Trophoblast cell (in vitro differentiated cells and primary cell): ENCODE results near the gene FAM83G.

Experiments
- DNase-seq, 2 donors: peaks; one replicate each; pipeline ENCODE4 v3.0.0-alpha.2; 2016
- H2AFZ ChIP-seq: 2 replicates; pipeline ENCODE4 v1.6.1; 2013; ENCODE audit warnings: low read length, moderate library complexity, mild to moderate bottlenecking; ENCODE audit not compliant: insufficient read depth, poor library complexity
- H2AK5ac ChIP-seq: 2 replicates; pipeline ENCODE4 v1.6.1; 2013; ENCODE audit warnings: mild to moderate bottlenecking, low read length
- H2BK120ac ChIP-seq: 2 replicates; pipeline ENCODE4 v1.6.1; 2013; ENCODE audit warnings: low read length, mild to moderate bottlenecking, moderate library complexity; ENCODE audit not compliant: insufficient read depth, poor library complexity
- H2BK12ac ChIP-seq: 2 replicates; pipeline ENCODE4 v1.6.1; 2013; ENCODE audit warnings: mild to moderate bottlenecking, low read length, moderate library complexity
- H2BK5ac ChIP-seq: 2 replicates; pipeline ENCODE4 v1.6.1; 2013; ENCODE audit warnings: low read length, low read depth, moderate library complexity, mild to moderate bottlenecking; ENCODE audit not compliant: poor library complexity
- H3K14ac ChIP-seq: 2 replicates; pipeline ENCODE4 v1.6.1; 2013; ENCODE audit warnings: mild to moderate bottlenecking, low read length
- H3K18ac ChIP-seq: 2 replicates; pipeline ENCODE4 v1.6.1; 2013; ENCODE audit warnings: mild to moderate bottlenecking, low read length
- H3K23ac ChIP-seq: 2 replicates; pipeline ENCODE4 v1.6.1; 2013; ENCODE audit warnings: low read length
- H3K27ac ChIP-seq: 2 replicates; pipeline ENCODE4 v1.5.1; 2013; ENCODE audit warnings: low read depth, mild to moderate bottlenecking, inconsistent platforms, low read length, moderate library complexity
- H3K27me3 ChIP-seq: 2 replicates; pipeline ENCODE4 v1.6.1; 2013; ENCODE audit warnings: inconsistent platforms, mild to moderate bottlenecking, low read length, moderate library complexity; ENCODE audit not compliant: insufficient read depth
- H3K36me3 ChIP-seq, 2 experiments: 1 replicate in 1 of 2; 2 replicates in 1 of 2; pipeline ENCODE4 v1.6.1; 2013; ENCODE audit warnings: low read length in 2 of 2, mild to moderate bottlenecking in 2 of 2, moderate library complexity in 1 of 2; ENCODE audit not compliant: insufficient read depth in 2 of 2, control insufficient read depth in 1 of 2
- H3K4ac ChIP-seq: 2 replicates; pipeline ENCODE4 v1.6.1; 2013; ENCODE audit warnings: low read depth, mild to moderate bottlenecking, low read length, moderate library complexity
- H3K4me1 ChIP-seq, 2 experiments: 1 replicate in 1 of 2; 2 replicates in 1 of 2; pipeline ENCODE4 v1.6.1; 2013; ENCODE audit warnings: low read length in 2 of 2, mild to moderate bottlenecking in 2 of 2, moderate library complexity in 1 of 2; ENCODE audit not compliant: insufficient read depth in 2 of 2, control insufficient read depth in 1 of 2
- H3K4me2 ChIP-seq: 2 replicates; pipeline ENCODE4 v1.6.1; 2013; ENCODE audit warnings: inconsistent platforms, mild to moderate bottlenecking, low read length, moderate library complexity
- H3K4me3 ChIP-seq: 2 replicates; pipeline ENCODE4 v1.5.1; 2013; ENCODE audit warnings: mild to moderate bottlenecking, low read depth, low read length, inconsistent platforms
- H3K79me1 ChIP-seq: one replicate; pipeline ENCODE4 v1.6.1; 2013; ENCODE audit warnings: low read length
- H3K79me2 ChIP-seq: 2 replicates; pipeline ENCODE4 v1.6.1; 2013; ENCODE audit warnings: low read length, mild to moderate bottlenecking; ENCODE audit not compliant: control insufficient read depth, insufficient read depth, poor library complexity
- H3K9ac ChIP-seq: 2 replicates; pipeline ENCODE4 v1.6.1; 2013; ENCODE audit warnings: mild to moderate bottlenecking, low read length
- H3K9me3 ChIP-seq: 2 replicates; pipeline ENCODE4 v1.6.1; 2013; ENCODE audit warnings: low read depth, mild to moderate bottlenecking, control low read depth, inconsistent platforms, low read length; ENCODE audit not compliant: insufficient read depth
- H4K12ac ChIP-seq: 2 replicates; pipeline ENCODE4 v1.6.1; 2013; ENCODE audit warnings: low read depth, mild to moderate bottlenecking, low read length, moderate library complexity
- H4K8ac ChIP-seq: 2 replicates; pipeline ENCODE4 v1.6.1; 2013; ENCODE audit warnings: low read depth, mild to moderate bottlenecking, low read length, moderate library complexity
- H4K91ac ChIP-seq: one replicate; pipeline ENCODE4 v1.6.1; 2013; ENCODE audit warnings: low read depth, mild to moderate bottlenecking, low read length, moderate library complexity
- WGBS: extraction: QIAGEN DNeasy Blood & Tissue Kit; methylation state at CpG from one replicate; pipeline ENCODE4 v1.1.7; 2013; ENCODE audit warnings: missing lambda C conversion rate; ENCODE audit not compliant: insufficient read length, insufficient coverage; ENCODE audit errors: extremely low coverage; 5-methylcytosine and 5-hydroxymethylcytosine counted together

Gene FAM83G

GRCh38 chr17:18977021-18977420 lies 27.5 kb downstream of the FAM83G start:
- H3K79me2 ChIP-seq, result no peaks in the 10 kb centered on the region

GRCh38 chr17:18976201-18976600 lies 28.4 kb downstream of the FAM83G start:
- no CpG with 5 or more reads among the region's 4 CpGs for WGBS
- Histone ChIP-seq H4K8ac (no peak overlapping the region), H3K79me1 (peaks cover 5% of the 10 kb centered on the region), H2BK120ac (no peak overlapping the region), H3K4me2 (no peak overlapping the region), H3K79me2 (no peaks in the 10 kb centered on the region), H3K4me3 (no peak overlapping the region), H3K4ac (no peak overlapping the region), H2AK5ac (no peak overlapping the region), H2AFZ (no peak overlapping the region), H2BK12ac (no peak overlapping the region), H4K12ac (no peak overlapping the region), H3K36me3 (peaks cover 68 to 69% of the 10 kb centered on the region in 2 experiments), H3K4me1 (peaks cover 5 to 8% of the 10 kb centered on the region in 2 experiments), H3K27me3 (no peaks in the 10 kb centered on the region), H3K23ac (no peak overlapping the region), H3K27ac (no peak overlapping the region), H2BK5ac (no peak overlapping the region), H3K9ac (no peak overlapping the region), H3K18ac (no peak overlapping the region), H3K14ac (no peak overlapping the region), H4K91ac (no peak overlapping the region), H3K9me3 (no peaks in the 10 kb centered on the region)
- no peak for DNase-seq

More at GRCh38 chr17:18977021-18977420, 27.5 kb downstream of the FAM83G start:
- H4K12ac ChIP-seq, result no peak overlapping the region
- H3K4ac ChIP-seq, result no peak overlapping the region
- peaks cover 2% of the 10 kb centered on the region for H3K9me3 ChIP-seq
- H2BK12ac ChIP-seq, result no peak overlapping the region
- WGBS, result no CpG with 5 or more reads among the region's 4 CpGs
- H3K27me3 ChIP-seq, result no peaks in the 10 kb centered on the region
- no peak overlapping the region for H3K4me2 ChIP-seq
- no peak overlapping the region for H3K23ac ChIP-seq
- peaks cover 13 to 17% of the 10 kb centered on the region in 2 experiments for H3K4me1 ChIP-seq
- no peak overlapping the region for H3K9ac ChIP-seq
- H3K4me3 ChIP-seq, result no peak overlapping the region
- H2BK5ac ChIP-seq, result no peak overlapping the region
- H4K91ac ChIP-seq, result no peak overlapping the region
- H3K27ac ChIP-seq, result no peak overlapping the region
- H3K79me1 ChIP-seq, result peaks cover 13% of the 10 kb centered on the region
- peaks cover 60 to 61% of the 10 kb centered on the region in 2 experiments for H3K36me3 ChIP-seq
- no peak for DNase-seq
- H2BK120ac ChIP-seq, result no peak overlapping the region
- H2AK5ac ChIP-seq, result no peak overlapping the region
- no peak overlapping the region for H3K14ac ChIP-seq
- H4K8ac ChIP-seq, result no peak overlapping the region
- H3K18ac ChIP-seq, result no peak overlapping the region
- no peak overlapping the region for H2AFZ ChIP-seq

- no peak overlapping the region for H3K18ac ChIP-seq
- WGBS, result no CpG with 5 or more reads among the region's 13 CpGs
- H2BK5ac ChIP-seq, result no peak overlapping the region
- H3K4ac ChIP-seq, result no peak overlapping the region
- no peak overlapping the region for H4K8ac ChIP-seq
- no peaks in the 10 kb centered on the region for H3K27me3 ChIP-seq
- no peak overlapping the region for H3K14ac ChIP-seq
- no peak overlapping the region for H2BK120ac ChIP-seq
- no peak overlapping the region for H3K27ac ChIP-seq
- peaks cover 2% of the 10 kb centered on the region for H3K9me3 ChIP-seq
- no peak overlapping the region for H2AK5ac ChIP-seq
- H3K4me2 ChIP-seq, result no peak overlapping the region
- H3K23ac ChIP-seq, result no peak overlapping the region
- H3K9ac ChIP-seq, result no peak overlapping the region
- H3K4me1 ChIP-seq, result peaks cover 0 to 3% of the 10 kb centered on the region in 2 experiments
- no peak overlapping the region for H3K4me3 ChIP-seq
- no peak overlapping the region for H2BK12ac ChIP-seq
- DNase-seq, result no peak
- no peak overlapping the region for H4K12ac ChIP-seq
- no peak overlapping the region for H2AFZ ChIP-seq
- H3K79me2 ChIP-seq, result no peaks in the 10 kb centered on the region
- no peak overlapping the region for H4K91ac ChIP-seq
- peaks cover 5% of the 10 kb centered on the region for H3K79me1 ChIP-seq
- H3K36me3 ChIP-seq, result peaks cover 72 to 73% of the 10 kb centered on the region in 2 experiments
Observed at GRCh38 chr17:18975597-18975996, 29.0 kb downstream of the FAM83G start.

GRCh38 chr17:18974407-18975149 lies 30.0 kb downstream of the FAM83G start:
- H3K27ac ChIP-seq, result no peak overlapping the region
- H4K8ac ChIP-seq, result no peak overlapping the region
- no peaks in the 10 kb centered on the region for H3K79me2 ChIP-seq
- no peak overlapping the region for H3K9ac ChIP-seq
- H4K12ac ChIP-seq, result no peak overlapping the region
- H3K36me3 ChIP-seq, result peaks cover 67 to 68% of the 10 kb centered on the region in 2 experiments
- H3K27me3 ChIP-seq, result no peaks in the 10 kb centered on the region
- no peaks in the 10 kb centered on the region for H3K4me1 ChIP-seq
- peaks cover 4% of the 10 kb centered on the region for H3K9me3 ChIP-seq
- no peak overlapping the region for H2BK12ac ChIP-seq
- H4K91ac ChIP-seq, result no peak overlapping the region
- no CpG with 5 or more reads among the region's 10 CpGs for WGBS
- no peak overlapping the region for H2AFZ ChIP-seq
- H3K23ac ChIP-seq, result no peak overlapping the region
- H3K79me1 ChIP-seq, result no peaks in the 10 kb centered on the region
- H3K4me3 ChIP-seq, result no peak overlapping the region
- no peak overlapping the region for H3K4ac ChIP-seq
- H3K4me2 ChIP-seq, result no peak overlapping the region
- H2BK120ac ChIP-seq, result no peak overlapping the region
- H3K14ac ChIP-seq, result no peak overlapping the region
- H2AK5ac ChIP-seq, result no peak overlapping the region
- no peak overlapping the region for H3K18ac ChIP-seq
- H2BK5ac ChIP-seq, result no peak overlapping the region
- no peak for DNase-seq
